OCI-LY1 (cell line): ENCODE measurements around the gene MILR1.

ENCODE experiments used
- H2AFZ ChIP-seq: fragments of 200-600 bp; sonication (generic), shearing (Covaris generic); 2 replicates; pipeline ENCODE4 v1.6.0; 2014; ENCODE audit warnings: antibody characterized with exemption, mild to moderate bottlenecking, low read length
- H3F3A ChIP-seq: fragments of 200-600 bp; sonication (generic), shearing (Covaris generic); 2 replicates; pipeline ENCODE4 v1.6.0; 2014; ENCODE audit warnings: mild to moderate bottlenecking, antibody characterized with exemption, low read length, moderate library complexity; ENCODE audit not compliant: insufficient read depth
- H3K27ac ChIP-seq: fragments of 200-600 bp; sonication (generic); 2 replicates; pipeline ENCODE4 v1.5.1; 2014; ENCODE audit warnings: low read length, mixed run types, mild to moderate bottlenecking, low read depth; ENCODE audit not compliant: poor library complexity, severe bottlenecking
- H3K27me3 ChIP-seq: fragments of 200-600 bp; sonication (generic); 2 replicates; pipeline ENCODE4 v1.6.0; 2014; ENCODE audit warnings: antibody characterized with exemption, mild to moderate bottlenecking, low read length, moderate library complexity; ENCODE audit not compliant: insufficient read depth
- H3K36me3 ChIP-seq: fragments of 200-600 bp; sonication (generic); 2 replicates; pipeline ENCODE4 v1.6.1; 2014; ENCODE audit warnings: mild to moderate bottlenecking, antibody characterized with exemption, low read length, moderate library complexity, mixed read lengths; ENCODE audit not compliant: insufficient read depth
- H3K4me1 ChIP-seq: fragments of 200-600 bp; sonication (generic); 2 replicates; pipeline ENCODE4 v1.5.1; 2014; ENCODE audit warnings: mild to moderate bottlenecking, low read length, moderate library complexity; ENCODE audit not compliant: insufficient read depth, severe bottlenecking
- H3K4me2 ChIP-seq: fragments of 200-600 bp; sonication (generic), shearing (Covaris generic); 2 replicates; pipeline ENCODE4 v1.6.1; 2014; ENCODE audit warnings: low read length
- H3K4me3 ChIP-seq: fragments of 200-600 bp; sonication (generic); 2 replicates; pipeline ENCODE4 v1.5.1; 2014; ENCODE audit warnings: low read length, low read depth, mild to moderate bottlenecking, mixed read lengths; ENCODE audit not compliant: poor library complexity, severe bottlenecking
- H3K79me2 ChIP-seq: fragments of 200-600 bp; shearing (Covaris generic); 2 replicates; pipeline ENCODE4 v1.6.1; 2016; ENCODE audit warnings: mixed run types, low read length, mixed read lengths; ENCODE audit not compliant: insufficient read depth
- H3K9ac ChIP-seq: fragments of 200-600 bp; sonication (generic), shearing (Covaris generic); 2 replicates; pipeline ENCODE4 v1.6.1; 2014; ENCODE audit warnings: mild to moderate bottlenecking, low read length, mixed read lengths
- H3K9me2 ChIP-seq: fragments of 200-600 bp; sonication (generic), shearing (Covaris generic); 2 replicates; pipeline ENCODE4 v1.6.1; 2014; ENCODE audit warnings: low read depth, mild to moderate bottlenecking, low read length, mixed read lengths
- H3K9me3 ChIP-seq: fragments of 200-600 bp; shearing (Covaris generic); 2 replicates; pipeline ENCODE4 v1.6.1; 2014; ENCODE audit warnings: low read length, mixed read lengths
- H4K20me1 ChIP-seq: fragments of 200-600 bp; sonication (generic), shearing (Covaris generic); 2 replicates; pipeline ENCODE4 v1.6.0; 2016; ENCODE audit warnings: mild to moderate bottlenecking, low read length; ENCODE audit not compliant: insufficient read depth
- CTCF ChIP-seq: fragments of 200-600 bp; sonication (generic), shearing (Covaris generic); IDR thresholded peaks from 2 replicates; pipeline ENCODE4 v1.5.1; 2017; ENCODE audit warnings: mild to moderate bottlenecking, antibody characterized with exemption, low read length, moderate library complexity, mixed read lengths
- EZH2 ChIP-seq: fragments of 200-600 bp; sonication (generic), shearing (Covaris generic); IDR thresholded peaks from 2 replicates; pipeline ENCODE4 v1.8.0; 2017; ENCODE audit warnings: borderline replicate concordance, mixed run types, mild to moderate bottlenecking, antibody characterized with exemption, low read length, moderate library complexity, mixed read lengths

Gene MILR1

GRCh38 chr17:64496348-64496785 lies 47.5 kb downstream of the MILR1 start:
- no peak overlapping the region for H2AFZ ChIP-seq
- H3F3A ChIP-seq, result peaks cover 36% of the 10 kb centered on the region
- H3K4me1 ChIP-seq, result peaks cover 66% of the 10 kb centered on the region
- TF ChIP-seq EZH2 (no peak), CTCF (no peak)
- no peaks in the 10 kb centered on the region for H3K9me3 ChIP-seq
- H3K4me2 ChIP-seq, result peak overlapping the region; percentile 93
- peak overlapping the region; percentile 87 for H3K4me3 ChIP-seq
- no peaks in the 10 kb centered on the region; the same call in 1 of the 2 replicates for H4K20me1 ChIP-seq
- H3K9me2 ChIP-seq, result no peaks in the 10 kb centered on the region
- peaks cover 13% of the 10 kb centered on the region for H3K79me2 ChIP-seq
- peaks cover 66% of the 10 kb centered on the region for H3K36me3 ChIP-seq
- H3K9ac ChIP-seq, result peak overlapping the region; percentile 82
- peak overlapping the region; percentile 97 for H3K27ac ChIP-seq
- H3K27me3 ChIP-seq, result no peaks in the 10 kb centered on the region

GRCh38 chr17:64496786-64497564 lies 48.1 kb downstream of the MILR1 start, which contains the start of gene POLG2:
TSS of gene POLG2 (minus strand) at chr17:64497054. CDS start at chr17:64496968, 86 bp downstream.
- Histone ChIP-seq H3F3A (peaks cover 36% of the 10 kb centered on the region), H4K20me1 (no peaks in the 10 kb centered on the region; the same call in 1 of the 2 replicates), H3K4me1 (peaks cover 72% of the 10 kb centered on the region), H3K36me3 (peaks cover 66% of the 10 kb centered on the region), H3K4me3 (peak within 1 kb of the TSS; percentile 87), H3K9ac (peak within 1 kb of the TSS; percentile 82), H3K9me3 (no peaks in the 10 kb centered on the region), H3K9me2 (no peaks in the 10 kb centered on the region), H3K27ac (peak within 1 kb of the TSS; percentile 97), H2AFZ (no peak within 1 kb of the TSS), H3K79me2 (peaks cover 13% of the 10 kb centered on the region), H3K27me3 (no peaks in the 10 kb centered on the region), H3K4me2 (peak within 1 kb of the TSS; percentile 93)
- TF ChIP-seq CTCF (peak; percentile 81), EZH2 (no peak)

GRCh38 chr17:64497565-64498035 lies 48.7 kb downstream of the MILR1 start:
- Histone ChIP-seq H3K9me2 (no peaks in the 10 kb centered on the region), H3K9ac (peak overlapping the region; percentile 82), H3K4me1 (peaks cover 75% of the 10 kb centered on the region), H2AFZ (no peak overlapping the region), H3K4me3 (peak overlapping the region; percentile 87), H3K4me2 (peak overlapping the region; percentile 93), H3K27me3 (no peaks in the 10 kb centered on the region), H3F3A (peaks cover 36% of the 10 kb centered on the region), H4K20me1 (no peaks in the 10 kb centered on the region; the same call in 1 of the 2 replicates), H3K79me2 (peaks cover 13% of the 10 kb centered on the region), H3K36me3 (peaks cover 67% of the 10 kb centered on the region), H3K9me3 (no peaks in the 10 kb centered on the region), H3K27ac (peak overlapping the region; percentile 97)
- no peak for TF ChIP-seq EZH2
- TF ChIP-seq CTCF, result no peak
